Liver (tissue), 2 donors: ENCODE data around the gene VPS25.

Experiments used
- YY1 ChIP-seq: IDR thresholded peaks from 2 replicates; pipeline ENCODE4 v1.6.1; 2016; ENCODE audit warnings: antibody characterized with exemption, mild to moderate bottlenecking
- TF ChIP-seq, protein P1 (sequence below): IDR thresholded peaks from 2 replicates; pipeline ENCODE4 v1.6.1; 2016; ENCODE audit warnings: antibody characterized with exemption
- TF ChIP-seq, protein P2 (sequence below): fragments of 150-350 bp; IDR thresholded peaks from 2 replicates; pipeline ENCODE4 v1.5.1; 2017; ENCODE audit warnings: improper control_type of control experiment, low read depth, low read length; ENCODE audit not compliant: missing input control
- donor health status: healthy.

DNA sequence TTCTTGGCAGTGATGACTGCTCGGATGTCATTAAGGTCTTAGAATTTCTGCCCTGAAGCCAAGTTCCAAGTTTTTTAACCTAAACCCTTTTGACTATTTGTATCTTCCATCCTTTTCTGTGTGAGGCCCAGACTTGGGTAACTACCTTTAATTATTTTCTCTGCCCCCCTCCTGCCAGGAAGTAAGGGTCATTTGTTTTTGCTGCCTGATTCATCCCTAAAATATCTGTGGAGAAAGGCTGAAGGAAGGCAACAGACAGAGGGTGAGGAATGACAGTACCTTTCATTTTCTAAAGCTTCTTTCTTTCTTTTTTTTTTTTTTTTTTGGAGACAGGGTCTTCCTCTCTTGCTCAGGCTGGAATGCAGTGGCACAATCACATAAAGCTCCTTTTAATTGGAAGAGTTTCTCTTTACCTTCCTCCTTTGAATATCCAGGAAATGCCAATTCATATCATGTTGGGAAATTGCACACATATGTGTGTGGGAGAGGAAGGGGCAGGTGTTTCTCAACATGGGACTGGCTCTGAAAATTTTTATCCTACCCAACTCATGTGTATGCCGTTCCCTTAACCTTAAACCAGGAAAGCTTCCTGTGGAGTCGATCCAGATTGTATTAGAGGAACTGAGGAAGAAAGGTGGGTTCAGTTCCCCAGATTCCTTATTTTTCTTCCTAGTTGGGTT lies 957 bp downstream of the VPS25 start:
- TF ChIP-seq, protein P1, sequence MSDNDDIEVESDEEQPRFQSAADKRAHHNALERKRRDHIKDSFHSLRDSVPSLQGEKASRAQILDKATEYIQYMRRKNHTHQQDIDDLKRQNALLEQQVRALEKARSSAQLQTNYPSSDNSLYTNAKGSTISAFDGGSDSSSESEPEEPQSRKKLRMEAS = no peak
- no peak for TF ChIP-seq YY1
- TF ChIP-seq, protein P2, sequence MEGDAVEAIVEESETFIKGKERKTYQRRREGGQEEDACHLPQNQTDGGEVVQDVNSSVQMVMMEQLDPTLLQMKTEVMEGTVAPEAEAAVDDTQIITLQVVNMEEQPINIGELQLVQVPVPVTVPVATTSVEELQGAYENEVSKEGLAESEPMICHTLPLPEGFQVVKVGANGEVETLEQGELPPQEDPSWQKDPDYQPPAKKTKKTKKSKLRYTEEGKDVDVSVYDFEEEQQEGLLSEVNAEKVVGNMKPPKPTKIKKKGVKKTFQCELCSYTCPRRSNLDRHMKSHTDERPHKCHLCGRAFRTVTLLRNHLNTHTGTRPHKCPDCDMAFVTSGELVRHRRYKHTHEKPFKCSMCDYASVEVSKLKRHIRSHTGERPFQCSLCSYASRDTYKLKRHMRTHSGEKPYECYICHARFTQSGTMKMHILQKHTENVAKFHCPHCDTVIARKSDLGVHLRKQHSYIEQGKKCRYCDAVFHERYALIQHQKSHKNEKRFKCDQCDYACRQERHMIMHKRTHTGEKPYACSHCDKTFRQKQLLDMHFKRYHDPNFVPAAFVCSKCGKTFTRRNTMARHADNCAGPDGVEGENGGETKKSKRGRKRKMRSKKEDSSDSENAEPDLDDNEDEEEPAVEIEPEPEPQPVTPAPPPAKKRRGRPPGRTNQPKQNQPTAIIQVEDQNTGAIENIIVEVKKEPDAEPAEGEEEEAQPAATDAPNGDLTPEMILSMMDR = no peak
